GM12878 (cell line): ENCODE results near the gene SLC39A11. TPM values are rescaled to one million over a fixed set of nuclear protein-coding genes. Genes with fewer than 3 reads are reported as not detected.

ENCODE experiments used
- ATAC-seq: fragments of 200-7000 bp; cut with Tn5 transposase; 3 replicates; pipeline ENCODE4 v1.9.1; 2020; ENCODE audit warnings: mild to moderate bottlenecking, moderate library complexity
- BruUV-seq: library from RNA; stranded (reverse); fragments of 400-500 nt; replicated peaks from 2 replicates; lab custom pipeline; 2021; lab: Mats Ljungman, UMichigan
- CTCF ChIA-PET: fragments of 300-600 bp; sonication (Branson Sonifier 250); formaldehyde crosslinking; extraction: SDS; loops from one replicate; lab custom pipeline; 2021; ENCODE audit warnings: inconsistent platforms; lab: Yijun Ruan, JAX
- POLR2A ChIA-PET: fragments of 350-600 bp; formaldehyde crosslinking; extraction: SDS; loops from one replicate; lab custom pipeline; 2021; ENCODE audit warnings: inconsistent platforms; lab: Charles Lee
- RAD21 ChIA-PET: fragments of 300-600 bp; sonication (Branson Sonifier 250); formaldehyde crosslinking; loops from one replicate; lab custom pipeline; 2023; ENCODE audit warnings: antibody characterized with exemption; ENCODE audit not compliant: unreplicated experiment; lab: Charles Lee
- SMC1A ChIA-PET: fragments of 300-600 bp; sonication (Branson Sonifier 250); formaldehyde crosslinking; loops from one replicate; lab custom pipeline; 2023; ENCODE audit not compliant: unreplicated experiment, uncharacterized antibody; lab: Charles Lee
- DNase-seq: peaks from one replicate; pipeline ENCODE4 v3.0.0-alpha.2; 2011; ENCODE audit warnings: low read depth, low spot score
- FAIRE-seq: peaks from 3 replicates; lab custom pipeline; 2011; peaks lifted over from hg19 to GRCh38; lab: Jason Lieb, UNC
- H2AFZ ChIP-seq: 2 replicates; pipeline ENCODE4 v1.6.0; 2011; ENCODE audit warnings: low read depth, low read length, control low read depth; ENCODE audit not compliant: control insufficient read depth
- H3K27ac ChIP-seq: 2 replicates; pipeline ENCODE4 v1.5.1; 2011; ENCODE audit warnings: control low read depth; ENCODE audit not compliant: control insufficient read depth, insufficient read depth
- H3K27me3 ChIP-seq, 2 experiments: replicated peaks in 1 of 2; 2 replicates each; pipeline versions ENCODE4 v1.6.0 to v1.6.1; 2011; ENCODE audit warnings: low read length in 1 of 2; ENCODE audit not compliant: control insufficient read depth in 2 of 2, insufficient read depth in 2 of 2
- H3K36me3 ChIP-seq, 2 experiments: 2 replicates each; pipeline ENCODE4 v1.5.1; 2011; ENCODE audit warnings: low read length in 1 of 2; ENCODE audit not compliant: control insufficient read depth in 2 of 2, insufficient read depth in 2 of 2
- H3K4me1 ChIP-seq: 2 replicates; pipeline ENCODE4 v1.6.1; 2011; ENCODE audit warnings: mild to moderate bottlenecking, low read length, moderate library complexity, mixed read lengths; ENCODE audit not compliant: control insufficient read depth, insufficient read depth
- H3K4me2 ChIP-seq: 2 replicates; pipeline ENCODE4 v1.6.0; 2011; ENCODE audit warnings: control low read depth; ENCODE audit not compliant: control insufficient read depth, insufficient read depth
- H3K4me3 ChIP-seq: fragments of 200-600 bp; sonication (generic); 2 replicates; pipeline ENCODE4 v1.5.1; 2016
- H3K79me2 ChIP-seq: 2 replicates; pipeline ENCODE4 v1.6.0; 2011; ENCODE audit warnings: low read length; ENCODE audit not compliant: control insufficient read depth, insufficient read depth
- H3K9ac ChIP-seq: 2 replicates; pipeline ENCODE4 v1.8.0; 2011; ENCODE audit warnings: low read length, control low read depth, mixed read lengths; ENCODE audit not compliant: control insufficient read depth, insufficient read depth
- H3K9me3 ChIP-seq: replicated peaks from 3 replicates; pipeline ENCODE4 v1.5.1; 2011; ENCODE audit warnings: mild to moderate bottlenecking, low read length; ENCODE audit not compliant: control insufficient read depth, insufficient read depth
- H4K20me1 ChIP-seq: 2 replicates; pipeline ENCODE4 v1.6.0; 2011; ENCODE audit not compliant: control insufficient read depth, insufficient read depth
- BMI1 ChIP-seq: fragments of 450-650 bp; IDR thresholded peaks from 2 replicates; pipeline ENCODE4 v1.6.1; 2016; ENCODE audit warnings: mild to moderate bottlenecking, moderate library complexity, borderline replicate concordance
- FOXK2 ChIP-seq: fragments of 450-650 bp; IDR thresholded peaks from 2 replicates; pipeline ENCODE4 v1.6.1; 2017; ENCODE audit warnings: mild to moderate bottlenecking, moderate library complexity
- FOXM1 ChIP-seq: IDR thresholded peaks from 2 replicates; pipeline ENCODE4 v1.6.1; 2012; ENCODE audit warnings: low read depth, mild to moderate bottlenecking, inconsistent platforms, low read length, moderate library complexity
- GABPA ChIP-seq: IDR thresholded peaks from 2 replicates; pipeline ENCODE4 v1.6.1; 2014; ENCODE audit warnings: antibody characterized with exemption, low read depth, mild to moderate bottlenecking, inconsistent platforms
- HCFC1 ChIP-seq: fragments of 150-350 bp; IDR thresholded peaks from 2 replicates; pipeline ENCODE4 v1.6.1; 2014; ENCODE audit warnings: low read length
- MEF2A ChIP-seq: IDR thresholded peaks from 2 replicates; pipeline ENCODE4 v1.6.1; 2011; ENCODE audit warnings: low read depth, mild to moderate bottlenecking, low read length, moderate library complexity; ENCODE audit not compliant: insufficient read depth
- NFYA ChIP-seq: IDR thresholded peaks from 2 replicates; pipeline ENCODE4 v1.6.1; 2011; ENCODE audit warnings: low read depth, mild to moderate bottlenecking, low read length, improper control_type of control experiment, borderline replicate concordance
- NR2C2 ChIP-seq: IDR thresholded peaks from 2 replicates; pipeline ENCODE4 v1.6.1; 2011; ENCODE audit warnings: borderline replicate concordance, low read depth; ENCODE audit not compliant: control insufficient read depth, insufficient read length
- SMARCA5 ChIP-seq: fragments of 450-650 bp; IDR thresholded peaks from 2 replicates; pipeline ENCODE4 v1.6.1; 2017; ENCODE audit warnings: mild to moderate bottlenecking
- YBX1 ChIP-seq: fragments of 450-650 bp; IDR thresholded peaks from 2 replicates; pipeline ENCODE4 v1.6.1; 2016; ENCODE audit warnings: antibody characterized with exemption
- YY1 ChIP-seq: IDR thresholded peaks from 2 replicates; pipeline ENCODE4 v1.6.1; 2011; ENCODE audit warnings: low read depth, mild to moderate bottlenecking, low read length
- WGBS: methylation state at CpG from one replicate; pipeline ENCODE4 v1.1.6; 2016; ENCODE audit warnings: low lambda C conversion rate; ENCODE audit not compliant: insufficient replicate concordance, insufficient coverage; ENCODE audit errors: missing lambda C conversion rate; 5-methylcytosine and 5-hydroxymethylcytosine counted together
- in situ Hi-C: fragments of 300-500 bp; cut with MboI; formaldehyde crosslinking; loops from 9 replicates; pipeline ENCODE4 v1.14.3; 2018; ENCODE audit warnings: mixed read lengths
- intact Hi-C: fragments of 100-400 bp; cut with micrococcal nuclease; formaldehyde crosslinking; loops from one replicate; pipeline ENCODE4 v1.14.2; 2022; ENCODE audit not compliant: unreplicated experiment
- polyA plus RNA-seq, 11 experiments: library from polyadenylated mRNA; depleted of rRNA in 4 of 11; unstranded in 6 of 11; stranded (reverse) in 5 of 11; fragments of >200 nt; fragmentation: Nextera tagmentation in 4 of 11; fragmentation: Illumina TruSeq in 1 of 11; extraction: Ambion mirVana in 4 of 11; extraction: Trizol in 1 of 11; gene quantifications; 1 replicate in 1 of 11; 2 replicates in 10 of 11; pipeline versions ENCODE4 v1.2.1 to v1.2.3, GENCODE V29; 2011 to 2016; ENCODE audit warnings: inconsistent platforms in 2 of 11, missing spikeins in 2 of 11, low read depth in 1 of 11
- total RNA-seq, 4 experiments: library from RNA; depleted of rRNA in 3 of 4; stranded (reverse); fragments of >200 nt in 3 of 4; fragmentation: Illumina TruSeq in 1 of 4; extraction: Trizol in 1 of 4; gene quantifications; 2 replicates each; pipeline versions ENCODE4 v1.2.1 to v1.2.3, GENCODE V29; 2013 to 2021
- TF ChIP-seq, protein P1 (sequence below): fragments of 450-650 bp; IDR thresholded peaks from 2 replicates; pipeline ENCODE4 v1.6.1; 2017; ENCODE audit warnings: low read depth, mild to moderate bottlenecking, moderate library complexity
- TF ChIP-seq, protein P2 (sequence below): fragments of 450-650 bp; IDR thresholded peaks from 2 replicates; pipeline ENCODE4 v1.6.1; 2016; ENCODE audit warnings: mild to moderate bottlenecking
- TF ChIP-seq, protein P3 (sequence below): fragments of 450-650 bp; IDR thresholded peaks from 2 replicates; pipeline ENCODE4 v1.6.1; 2017; ENCODE audit warnings: mild to moderate bottlenecking, low read depth, inconsistent platforms; ENCODE audit not compliant: poor library complexity, severe bottlenecking
- TF ChIP-seq, protein P4 (sequence below): IDR thresholded peaks from 2 replicates; pipeline ENCODE4 v1.6.1; 2011; ENCODE audit warnings: mild to moderate bottlenecking, low read depth, low read length, moderate library complexity; ENCODE audit not compliant: insufficient replicate concordance

Gene SLC39A11
- total and polyA plus RNA-seq, 10 of the 15 experiments (the other 5 are each of a cell fraction or from before 2014, with no cell fraction given): 8.6 to 23.8 (median 14.0) TPM

DNA sequence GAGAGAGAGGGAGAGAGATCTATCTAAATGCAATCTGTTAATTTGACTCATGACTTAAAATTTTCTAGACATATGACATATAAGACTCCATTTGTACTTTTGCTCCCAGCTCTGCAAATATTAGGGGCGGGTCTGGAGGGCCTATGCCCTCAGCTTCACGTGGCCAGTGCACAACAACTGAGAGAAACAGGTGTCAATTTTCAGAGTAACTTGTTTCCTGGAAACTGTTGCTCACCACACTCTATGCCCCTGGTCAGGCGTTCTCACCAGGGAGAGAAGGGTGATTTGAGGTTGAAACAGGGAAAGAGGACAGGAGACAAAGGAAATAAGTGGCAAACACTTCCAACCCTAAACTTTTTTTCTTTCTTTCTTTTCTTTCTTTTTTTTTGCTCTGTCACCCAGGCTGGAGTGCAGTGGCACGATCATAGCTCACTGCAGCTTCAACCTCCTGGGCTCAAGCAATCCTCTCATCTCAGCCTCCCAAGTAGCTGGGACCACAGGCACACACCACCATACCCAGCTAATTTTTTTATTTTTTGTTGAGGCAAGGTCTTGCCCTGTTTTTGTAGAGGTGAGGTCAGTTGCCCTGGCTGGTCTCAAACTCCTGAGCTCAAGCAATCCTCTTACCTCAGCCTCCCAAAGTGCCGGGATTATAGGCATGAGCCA is 270.0 kb downstream of the SLC39A11 start:
- no TSS peak for BruUV-seq
- in situ Hi-C loops (no loop called here), intact Hi-C loops (no loop called here)
- no peak overlapping the region for H2AFZ ChIP-seq
- no peaks in the 10 kb centered on the region for H3K79me2 ChIP-seq
- ATAC-seq (no peak), FAIRE-seq (no peak), DNase-seq (no peak)
- H3K27me3 ChIP-seq: no peaks in the 10 kb centered on the region
- ChIA-PET CTCF (interaction anchor here (1.0 kb wide), 1 partner anchor 55 kb away, joined by 3 read pairs; no protein-coding TSS in a partner anchor), SMC1A (no interaction called here), POLR2A (interaction anchor here (1.4 kb wide), 1 partner anchor 13 kb away, joined by 3 read pairs; no protein-coding TSS in a partner anchor), RAD21 (no interaction called here)
- 60% methylated on average over 5 of the region's 5 CpGs for WGBS
- no peaks in the 10 kb centered on the region for H4K20me1 ChIP-seq
- H3K27ac ChIP-seq: no peak overlapping the region
- no peaks in the 10 kb centered on the region for H3K4me1 ChIP-seq
- H3K9ac ChIP-seq: no peak overlapping the region
- H3K36me3 ChIP-seq: no peaks in the 10 kb centered on the region; a peak in 1 of 4 replicates
- no peak overlapping the region for H3K4me2 ChIP-seq
- no peak overlapping the region for H3K4me3 ChIP-seq
- peaks cover 14% of the 10 kb centered on the region; the same call in 2 of the 3 replicates for H3K9me3 ChIP-seq
- TF ChIP-seq YBX1: no peak
- no peak for TF ChIP-seq FOXM1
- TF ChIP-seq, protein P1, sequence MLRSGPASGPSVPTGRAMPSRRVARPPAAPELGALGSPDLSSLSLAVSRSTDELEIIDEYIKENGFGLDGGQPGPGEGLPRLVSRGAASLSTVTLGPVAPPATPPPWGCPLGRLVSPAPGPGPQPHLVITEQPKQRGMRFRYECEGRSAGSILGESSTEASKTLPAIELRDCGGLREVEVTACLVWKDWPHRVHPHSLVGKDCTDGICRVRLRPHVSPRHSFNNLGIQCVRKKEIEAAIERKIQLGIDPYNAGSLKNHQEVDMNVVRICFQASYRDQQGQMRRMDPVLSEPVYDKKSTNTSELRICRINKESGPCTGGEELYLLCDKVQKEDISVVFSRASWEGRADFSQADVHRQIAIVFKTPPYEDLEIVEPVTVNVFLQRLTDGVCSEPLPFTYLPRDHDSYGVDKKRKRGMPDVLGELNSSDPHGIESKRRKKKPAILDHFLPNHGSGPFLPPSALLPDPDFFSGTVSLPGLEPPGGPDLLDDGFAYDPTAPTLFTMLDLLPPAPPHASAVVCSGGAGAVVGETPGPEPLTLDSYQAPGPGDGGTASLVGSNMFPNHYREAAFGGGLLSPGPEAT: no peak
- no peak for TF ChIP-seq FOXK2
- no peak for TF ChIP-seq NR2C2
- TF ChIP-seq HCFC1: no peak
- TF ChIP-seq YY1: no peak
- TF ChIP-seq BMI1: no peak
- TF ChIP-seq SMARCA5: no peak
- no peak for TF ChIP-seq NFYA
- TF ChIP-seq GABPA: no peak
- TF ChIP-seq MEF2A: no peak
- TF ChIP-seq, protein P2, sequence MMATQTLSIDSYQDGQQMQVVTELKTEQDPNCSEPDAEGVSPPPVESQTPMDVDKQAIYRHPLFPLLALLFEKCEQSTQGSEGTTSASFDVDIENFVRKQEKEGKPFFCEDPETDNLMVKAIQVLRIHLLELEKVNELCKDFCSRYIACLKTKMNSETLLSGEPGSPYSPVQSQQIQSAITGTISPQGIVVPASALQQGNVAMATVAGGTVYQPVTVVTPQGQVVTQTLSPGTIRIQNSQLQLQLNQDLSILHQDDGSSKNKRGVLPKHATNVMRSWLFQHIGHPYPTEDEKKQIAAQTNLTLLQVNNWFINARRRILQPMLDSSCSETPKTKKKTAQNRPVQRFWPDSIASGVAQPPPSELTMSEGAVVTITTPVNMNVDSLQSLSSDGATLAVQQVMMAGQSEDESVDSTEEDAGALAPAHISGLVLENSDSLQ: no peak
- TF ChIP-seq, protein P3, sequence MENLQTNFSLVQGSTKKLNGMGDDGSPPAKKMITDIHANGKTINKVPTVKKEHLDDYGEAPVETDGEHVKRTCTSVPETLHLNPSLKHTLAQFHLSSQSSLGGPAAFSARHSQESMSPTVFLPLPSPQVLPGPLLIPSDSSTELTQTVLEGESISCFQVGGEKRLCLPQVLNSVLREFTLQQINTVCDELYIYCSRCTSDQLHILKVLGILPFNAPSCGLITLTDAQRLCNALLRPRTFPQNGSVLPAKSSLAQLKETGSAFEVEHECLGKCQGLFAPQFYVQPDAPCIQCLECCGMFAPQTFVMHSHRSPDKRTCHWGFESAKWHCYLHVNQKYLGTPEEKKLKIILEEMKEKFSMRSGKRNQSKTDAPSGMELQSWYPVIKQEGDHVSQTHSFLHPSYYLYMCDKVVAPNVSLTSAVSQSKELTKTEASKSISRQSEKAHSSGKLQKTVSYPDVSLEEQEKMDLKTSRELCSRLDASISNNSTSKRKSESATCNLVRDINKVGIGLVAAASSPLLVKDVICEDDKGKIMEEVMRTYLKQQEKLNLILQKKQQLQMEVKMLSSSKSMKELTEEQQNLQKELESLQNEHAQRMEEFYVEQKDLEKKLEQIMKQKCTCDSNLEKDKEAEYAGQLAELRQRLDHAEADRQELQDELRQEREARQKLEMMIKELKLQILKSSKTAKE: no peak
- TF ChIP-seq, protein P4, sequence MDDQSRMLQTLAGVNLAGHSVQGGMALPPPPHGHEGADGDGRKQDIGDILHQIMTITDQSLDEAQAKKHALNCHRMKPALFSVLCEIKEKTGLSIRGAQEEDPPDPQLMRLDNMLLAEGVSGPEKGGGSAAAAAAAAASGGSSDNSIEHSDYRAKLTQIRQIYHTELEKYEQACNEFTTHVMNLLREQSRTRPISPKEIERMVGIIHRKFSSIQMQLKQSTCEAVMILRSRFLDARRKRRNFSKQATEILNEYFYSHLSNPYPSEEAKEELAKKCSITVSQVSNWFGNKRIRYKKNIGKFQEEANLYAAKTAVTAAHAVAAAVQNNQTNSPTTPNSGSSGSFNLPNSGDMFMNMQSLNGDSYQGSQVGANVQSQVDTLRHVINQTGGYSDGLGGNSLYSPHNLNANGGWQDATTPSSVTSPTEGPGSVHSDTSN: no peak
